ENCODE results near the gene ELF1. TPM values are rescaled to one million over a fixed set of nuclear protein-coding genes. Genes with fewer than 3 reads are reported as not detected.
A peak's percentile ranks its signal among the peaks of the same experiment; 100 is the strongest.

The ELF1 gene
- total and polyA plus RNA-seq, 2 donors from 2014 or later: 12.0 to 95.1 TPM

DNA sequence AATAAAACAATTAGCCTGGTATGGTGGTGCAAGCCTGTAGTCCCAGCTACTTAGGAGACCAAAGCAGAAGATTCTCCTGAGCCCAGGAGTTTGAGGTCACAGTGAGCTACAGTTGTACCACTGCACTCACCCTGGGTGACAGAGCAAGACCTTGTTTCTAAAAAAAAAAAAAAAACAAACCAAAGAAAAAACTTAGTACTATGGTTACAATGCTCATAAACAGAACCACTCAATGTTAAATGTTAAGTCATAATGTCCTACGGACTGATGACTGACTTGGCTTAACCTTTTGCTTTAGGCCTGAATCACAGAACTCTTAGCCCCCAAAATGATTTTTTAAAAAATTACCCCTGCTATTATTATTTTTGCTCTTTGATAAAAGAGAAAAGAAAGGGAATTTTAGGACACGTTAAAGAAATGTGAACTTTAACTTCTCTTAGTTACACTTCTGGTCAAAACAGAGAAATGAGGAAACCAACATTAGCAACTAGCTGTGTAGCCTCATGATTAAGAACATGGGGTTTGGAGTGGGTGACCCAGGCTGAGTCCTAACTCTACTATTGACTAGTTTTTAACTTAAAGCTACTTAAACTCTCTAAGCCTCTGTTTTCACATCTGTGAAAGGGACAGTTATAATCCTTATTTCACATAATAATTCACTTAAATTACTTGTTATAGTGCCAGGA is 13.7 kb upstream of the ELF1 start:
- Histone ChIP-seq H3K4me3 (ENCODE audit: low read length in 3 of 3) (no peak overlapping the region), H3K9ac (ENCODE audit: low read length in 3 of 3) (no peak overlapping the region), H3K27ac (ENCODE audit: low read depth in 2 of 2, low read length in 2 of 2) (no peak overlapping the region), H3K9me3 (ENCODE audit: control insufficient read depth in 2 of 3, insufficient read depth in 1 of 3, low read length in 3 of 3) (no peaks in the 10 kb centered on the region), H3K4me1 (ENCODE audit: control insufficient read depth in 2 of 3, insufficient read depth in 2 of 3, low read depth in 1 of 3, low read length in 3 of 3) (no peaks in the 10 kb centered on the region), H3K27me3 (ENCODE audit: control insufficient read depth, insufficient read depth, low read length) (no peaks in the 10 kb centered on the region), H3K36me3 (ENCODE audit: control insufficient read depth in 2 of 3, insufficient read depth in 3 of 3, low read length in 3 of 3) (no peaks in the 10 kb centered on the region)
- FAIRE-seq (no peak), DNase-seq (no peak)
- TF ChIP-seq, protein P1, sequence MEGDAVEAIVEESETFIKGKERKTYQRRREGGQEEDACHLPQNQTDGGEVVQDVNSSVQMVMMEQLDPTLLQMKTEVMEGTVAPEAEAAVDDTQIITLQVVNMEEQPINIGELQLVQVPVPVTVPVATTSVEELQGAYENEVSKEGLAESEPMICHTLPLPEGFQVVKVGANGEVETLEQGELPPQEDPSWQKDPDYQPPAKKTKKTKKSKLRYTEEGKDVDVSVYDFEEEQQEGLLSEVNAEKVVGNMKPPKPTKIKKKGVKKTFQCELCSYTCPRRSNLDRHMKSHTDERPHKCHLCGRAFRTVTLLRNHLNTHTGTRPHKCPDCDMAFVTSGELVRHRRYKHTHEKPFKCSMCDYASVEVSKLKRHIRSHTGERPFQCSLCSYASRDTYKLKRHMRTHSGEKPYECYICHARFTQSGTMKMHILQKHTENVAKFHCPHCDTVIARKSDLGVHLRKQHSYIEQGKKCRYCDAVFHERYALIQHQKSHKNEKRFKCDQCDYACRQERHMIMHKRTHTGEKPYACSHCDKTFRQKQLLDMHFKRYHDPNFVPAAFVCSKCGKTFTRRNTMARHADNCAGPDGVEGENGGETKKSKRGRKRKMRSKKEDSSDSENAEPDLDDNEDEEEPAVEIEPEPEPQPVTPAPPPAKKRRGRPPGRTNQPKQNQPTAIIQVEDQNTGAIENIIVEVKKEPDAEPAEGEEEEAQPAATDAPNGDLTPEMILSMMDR (IDR thresholded peaks at IDR 0.05; ENCODE audit: borderline replicate concordance, extremely low read depth, insufficient read depth): no peak
- intact Hi-C loops (cut with DNase I): no loop called here

DNA sequence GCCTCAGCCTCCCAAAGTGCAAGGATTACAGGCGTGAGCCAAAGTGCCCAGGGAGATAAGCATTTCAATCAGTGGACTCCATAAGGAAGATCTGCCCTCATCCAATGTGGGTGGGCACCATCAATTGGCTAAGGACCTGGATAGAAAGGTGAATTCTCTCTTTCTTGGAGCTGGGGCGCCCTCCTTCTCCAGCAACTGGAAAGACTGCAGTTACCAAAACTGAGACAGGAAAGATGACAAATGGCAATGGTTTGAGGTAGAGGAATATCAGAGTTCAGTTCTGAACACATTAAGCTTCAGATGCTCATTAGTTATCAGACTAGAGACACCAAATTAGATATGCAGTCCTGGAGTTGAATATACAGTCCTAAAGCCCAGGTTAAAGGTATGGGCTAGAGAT is 10.5 kb upstream of the ELF1 start:
- H3K27ac ChIP-seq (ENCODE audit: low read depth in 2 of 2, low read length in 2 of 2): no peak overlapping the region
- no peaks in the 10 kb centered on the region for H3K36me3 ChIP-seq (ENCODE audit: control insufficient read depth in 2 of 3, insufficient read depth in 3 of 3, low read length in 3 of 3)

DNA sequence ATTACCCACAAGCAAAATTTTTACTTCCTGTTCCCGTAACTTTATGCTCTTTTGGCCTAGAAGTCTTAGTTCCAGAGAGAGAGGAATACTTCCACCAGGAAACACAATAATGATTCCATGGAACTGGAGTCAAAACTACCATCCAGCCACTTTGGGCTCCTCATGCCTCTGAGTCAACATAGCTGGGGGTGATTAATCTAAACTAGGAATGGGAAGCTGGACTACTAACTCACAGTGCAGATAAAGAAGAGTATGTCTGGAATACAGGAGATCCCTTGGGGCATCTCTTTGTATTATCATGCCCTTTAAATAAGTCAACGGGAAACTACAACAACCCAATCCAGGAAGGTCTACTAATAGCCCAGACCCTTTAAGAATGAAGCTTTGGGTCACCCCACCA is 8.9 kb upstream of the ELF1 start:
- TF ChIP-seq, protein P1 (IDR thresholded peaks at IDR 0.05; ENCODE audit: borderline replicate concordance, extremely low read depth, insufficient read depth): no peak
- DNase-seq (no peak), FAIRE-seq (no peak)
- Histone ChIP-seq H3K4me1 (ENCODE audit: control insufficient read depth in 2 of 3, insufficient read depth in 2 of 3, low read depth in 1 of 3, low read length in 3 of 3) (no peaks in the 10 kb centered on the region), H3K27me3 (ENCODE audit: control insufficient read depth, insufficient read depth, low read length) (no peaks in the 10 kb centered on the region), H3K4me3 (ENCODE audit: low read length in 3 of 3) (no peak overlapping the region), H3K9me3 (ENCODE audit: control insufficient read depth in 2 of 3, insufficient read depth in 1 of 3, low read length in 3 of 3) (no peaks in the 10 kb centered on the region), H3K27ac (ENCODE audit: low read depth in 2 of 2, low read length in 2 of 2) (no peak overlapping the region), H3K9ac (ENCODE audit: low read length in 3 of 3) (no peak overlapping the region), H3K36me3 (ENCODE audit: control insufficient read depth in 2 of 3, insufficient read depth in 3 of 3, low read length in 3 of 3) (no peaks in the 10 kb centered on the region)
- intact Hi-C loops (cut with DNase I): no loop called here

More for the DNA sequence above, 10.5 kb upstream of the ELF1 start:
- FAIRE-seq: no peak
- H3K27me3 ChIP-seq (ENCODE audit: control insufficient read depth, insufficient read depth, low read length): no peaks in the 10 kb centered on the region
- TF ChIP-seq, protein P1 (IDR thresholded peaks at IDR 0.05; ENCODE audit: borderline replicate concordance, extremely low read depth, insufficient read depth): no peak
- no peak overlapping the region for H3K9ac ChIP-seq (ENCODE audit: low read length in 3 of 3)
- H3K4me3 ChIP-seq (ENCODE audit: low read length in 3 of 3): no peak overlapping the region
- H3K9me3 ChIP-seq (ENCODE audit: control insufficient read depth in 2 of 3, insufficient read depth in 1 of 3, low read length in 3 of 3): no peaks in the 10 kb centered on the region
- no peaks in the 10 kb centered on the region for H3K4me1 ChIP-seq (ENCODE audit: control insufficient read depth in 2 of 3, insufficient read depth in 2 of 3, low read depth in 1 of 3, low read length in 3 of 3)
- peak in 1 of 5 donors; percentile 16 for DNase-seq
- intact Hi-C loops (cut with DNase I): no loop called here

DNA sequence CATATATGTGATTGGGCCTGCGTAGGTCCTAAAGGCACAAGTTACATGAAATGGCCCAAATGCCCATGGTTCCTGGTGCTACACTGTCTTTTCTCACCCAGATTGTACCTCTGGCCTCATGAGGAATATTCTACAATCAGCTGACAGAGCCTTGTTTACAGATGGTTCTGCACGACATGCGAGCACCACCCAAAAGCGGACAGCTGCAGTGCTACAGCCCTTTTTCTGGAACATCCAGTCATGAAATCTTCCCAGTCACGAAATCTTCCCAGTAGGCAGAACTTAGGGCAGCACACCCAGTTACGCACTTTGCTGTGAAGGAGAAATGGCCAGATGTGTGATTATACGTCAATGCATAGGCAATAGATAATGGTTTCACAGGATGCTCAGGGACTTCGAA is 7.7 kb upstream of the ELF1 start:
- TF ChIP-seq, protein P1 (IDR thresholded peaks at IDR 0.05; ENCODE audit: borderline replicate concordance, extremely low read depth, insufficient read depth): no peak
- no peak for FAIRE-seq
- Histone ChIP-seq H3K9me3 (ENCODE audit: control insufficient read depth in 2 of 3, insufficient read depth in 1 of 3, low read length in 3 of 3) (no peaks in the 10 kb centered on the region), H3K27me3 (ENCODE audit: control insufficient read depth, insufficient read depth, low read length) (no peaks in the 10 kb centered on the region), H3K4me3 (ENCODE audit: low read length in 3 of 3) (no peak overlapping the region), H3K27ac (ENCODE audit: low read depth in 2 of 2, low read length in 2 of 2) (no peak overlapping the region), H3K36me3 (ENCODE audit: control insufficient read depth in 2 of 3, insufficient read depth in 3 of 3, low read length in 3 of 3) (no peaks in the 10 kb centered on the region), H3K9ac (ENCODE audit: low read length in 3 of 3) (no peak overlapping the region), H3K4me1 (ENCODE audit: control insufficient read depth in 2 of 3, insufficient read depth in 2 of 3, low read depth in 1 of 3, low read length in 3 of 3) (no peaks in the 10 kb centered on the region)
- intact Hi-C loops (cut with DNase I): no loop called here
- DNase-seq: no peak
